Keratinocyte (primary cell): ENCODE measurements around the gene TRIM39.

Experiments
- EZH2 ChIP-seq: IDR thresholded peaks from one replicate; pipeline ENCODE4 v1.6.1; 2012; ENCODE audit warnings: inconsistent platforms, mild to moderate bottlenecking, low read length, moderate library complexity
- TF ChIP-seq, protein P1 (sequence below), 3 experiments: IDR thresholded peaks in 1 of 3; conservative IDR thresholded peaks in 1 of 3; optimal IDR thresholded peaks in 1 of 3; 2 replicates in 2 of 3; 3 replicates in 1 of 3; pipeline versions ENCODE3 to v1.5.1; 2011; ENCODE audit warnings: low read length in 3 of 3, mild to moderate bottlenecking in 3 of 3, moderate library complexity in 2 of 3, control low read depth in 1 of 3, inconsistent platforms in 1 of 3; ENCODE audit not compliant: insufficient read depth in 2 of 3; ENCODE audit errors: extremely low read depth in 1 of 3

DNA sequence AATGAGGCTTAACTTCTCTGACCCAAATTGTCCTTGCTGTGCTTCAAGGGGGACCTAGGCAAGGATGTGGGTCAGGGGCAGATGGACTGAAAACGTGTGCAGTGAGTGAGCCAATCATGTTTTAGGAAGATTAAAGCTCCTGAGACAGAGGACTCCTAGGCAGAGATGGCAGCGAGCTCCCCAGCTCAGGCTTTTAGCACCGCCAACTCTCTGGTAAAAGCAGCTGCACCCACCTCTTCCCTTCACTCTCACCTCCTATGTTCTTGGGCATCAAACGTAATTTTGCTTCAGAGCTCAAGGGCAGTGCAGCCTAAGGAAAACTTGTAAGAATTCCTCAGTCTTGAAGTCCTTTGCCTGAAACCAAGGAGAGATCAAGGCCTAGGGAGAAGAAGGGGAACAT is 28.6 kb downstream of the TRIM39 start:
- TF ChIP-seq EZH2, result no peak
- TF ChIP-seq, protein P1, sequence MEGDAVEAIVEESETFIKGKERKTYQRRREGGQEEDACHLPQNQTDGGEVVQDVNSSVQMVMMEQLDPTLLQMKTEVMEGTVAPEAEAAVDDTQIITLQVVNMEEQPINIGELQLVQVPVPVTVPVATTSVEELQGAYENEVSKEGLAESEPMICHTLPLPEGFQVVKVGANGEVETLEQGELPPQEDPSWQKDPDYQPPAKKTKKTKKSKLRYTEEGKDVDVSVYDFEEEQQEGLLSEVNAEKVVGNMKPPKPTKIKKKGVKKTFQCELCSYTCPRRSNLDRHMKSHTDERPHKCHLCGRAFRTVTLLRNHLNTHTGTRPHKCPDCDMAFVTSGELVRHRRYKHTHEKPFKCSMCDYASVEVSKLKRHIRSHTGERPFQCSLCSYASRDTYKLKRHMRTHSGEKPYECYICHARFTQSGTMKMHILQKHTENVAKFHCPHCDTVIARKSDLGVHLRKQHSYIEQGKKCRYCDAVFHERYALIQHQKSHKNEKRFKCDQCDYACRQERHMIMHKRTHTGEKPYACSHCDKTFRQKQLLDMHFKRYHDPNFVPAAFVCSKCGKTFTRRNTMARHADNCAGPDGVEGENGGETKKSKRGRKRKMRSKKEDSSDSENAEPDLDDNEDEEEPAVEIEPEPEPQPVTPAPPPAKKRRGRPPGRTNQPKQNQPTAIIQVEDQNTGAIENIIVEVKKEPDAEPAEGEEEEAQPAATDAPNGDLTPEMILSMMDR (optimal IDR thresholded peaks at IDR 0.05 in 1 of 3, IDR thresholded peaks at IDR 0.05 in 1 of 3, conservative IDR thresholded peaks at IDR 0.05 in 1 of 3; ENCODE audit: extremely low read depth in 1 of 3, insufficient read depth in 2 of 3, low read length in 3 of 3), result no peak
